Pancreas (tissue), 10 donors: Measurements from ENCODE around the gene ABI2. TPM values are rescaled to one million over a fixed set of nuclear protein-coding genes. Genes with fewer than 3 reads are reported as not detected.

Experiments used
- ATAC-seq, 4 donors: fragments of 200-7000 bp; cut with Tn5 transposase; one replicate each; pipeline versions ENCODE4 v1.8.0 to v1.9.1; 2020; ENCODE audit warnings: mild to moderate bottlenecking in 4 of 4, moderate library complexity in 4 of 4
- DNase-seq, 6 donors: peaks; one replicate each; pipeline ENCODE4 v3.0.0-alpha.2; 2020
- FAIRE-seq: peaks from 2 replicates; lab custom pipeline; 2012; peaks lifted over from hg19 to GRCh38; lab: Jason Lieb, UNC
- H3K27ac ChIP-seq, 4 donors: fragments of 200-600 bp; sonication (generic); 1 replicate in 3 of 4; 2 replicates in 1 of 4; pipeline versions ENCODE4 v1.5.0 to v1.8.0; 2020
- H3K27me3 ChIP-seq, 4 donors: fragments of 200-600 bp; one replicate each; pipeline ENCODE4 v1.8.0; 2021
- H3K36me3 ChIP-seq, 3 donors: fragments of 200-600 bp; sonication (generic) in 1 of 3; one replicate each; pipeline versions ENCODE4 v1.5.0 to v1.8.0; 2020 to 2021
- H3K4me1 ChIP-seq, 3 donors: fragments of 200-600 bp; one replicate each; pipeline ENCODE4 v1.8.0; 2021
- H3K4me3 ChIP-seq, 4 donors: fragments of 200-600 bp; sonication (generic) in 2 of 4; one replicate each; pipeline versions ENCODE4 v1.5.0 to v1.8.0; 2020 to 2021
- H3K9me3 ChIP-seq, 4 donors: fragments of 200-600 bp; one replicate each; pipeline ENCODE4 v1.8.0; 2021
- WGBS, 2 donors: extraction: QIAGEN DNeasy Blood & Tissue Kit; methylation state at CpG; one replicate each; pipeline ENCODE4 v1.1.7; 2013; 5-methylcytosine and 5-hydroxymethylcytosine counted together
- intact Hi-C, 3 donors: fragments of 100-400 bp; cut with DNase I; formaldehyde crosslinking; loops; one replicate each; pipeline versions ENCODE4 v1.11.1 to v1.14.2; 2022
- polyA plus RNA-seq, 2 donors: library from polyadenylated mRNA; stranded (reverse); fragments of 200-250 nt; gene quantifications; one replicate each; pipeline ENCODE4 v1.2.3, GENCODE V29; 2013
- total RNA-seq, 6 donors: library from RNA; stranded (reverse); fragmentation: NEBNext Ultra II Directional in 4 of 6; extraction: Animal tissue kit (Norgen Biotek cat#: 25700) in 4 of 6; gene quantifications; one replicate each; pipeline versions ENCODE4 v1.2.1 to v1.2.4, GENCODE V29; 2021 to 2023
- TF ChIP-seq, protein P1 (sequence below), 4 donors: fragments of 200-600 bp; sonication (generic) in 3 of 4; IDR thresholded peaks; one replicate each; pipeline versions ENCODE4 v1.5.0 to v1.8.0; 2021; ENCODE audit warnings: antibody characterized with exemption in 4 of 4
- donor health status: healthy with polysubstance abuse.
- donor health status: DM: no; HTN: no; CAD: no; lungs with moderate emphysema.
- donor health status: DM: no; HTN: no; CAD: no.
- donor health status: control.
- donor health status: control.
- donor health status: Bipolar disorder and iron deficiency.
- donor health status: DM: yes; HTN: yes; CAD: no.
- donor health status: DM: no; HTN: no; CAD: no.
- donor health status: DM: no; HTN: no; CAD: no.
- donor health status: DM: yes; HTN: yes; CAD: no.

ABI2 gene
- total and polyA plus RNA-seq, 8 donors = 4.9 to 27.9 (median 12.7) TPM

DNA sequence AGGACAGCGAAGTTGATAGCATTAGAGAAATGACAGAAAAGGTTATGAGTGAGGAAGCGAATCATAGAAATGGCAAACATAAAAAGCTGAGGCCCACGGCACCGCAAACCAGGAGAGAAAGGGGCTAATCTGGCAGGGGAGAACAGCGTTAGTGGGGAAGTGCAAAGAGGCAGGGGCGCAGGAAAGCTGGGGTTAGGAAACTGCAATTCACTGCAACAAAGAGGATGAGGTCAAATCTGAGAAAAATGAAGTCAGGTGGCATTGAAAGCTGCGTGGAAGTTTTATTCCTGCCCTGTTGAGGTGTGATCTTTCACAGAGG is 653 bp upstream of the ABI2 start:
- WGBS, 2 donors = 21 to 23% methylated on average over 7 of the region's 7 CpGs
- ATAC-seq = peak in 2 of 4 donors; percentile 20 to 25

DNA sequence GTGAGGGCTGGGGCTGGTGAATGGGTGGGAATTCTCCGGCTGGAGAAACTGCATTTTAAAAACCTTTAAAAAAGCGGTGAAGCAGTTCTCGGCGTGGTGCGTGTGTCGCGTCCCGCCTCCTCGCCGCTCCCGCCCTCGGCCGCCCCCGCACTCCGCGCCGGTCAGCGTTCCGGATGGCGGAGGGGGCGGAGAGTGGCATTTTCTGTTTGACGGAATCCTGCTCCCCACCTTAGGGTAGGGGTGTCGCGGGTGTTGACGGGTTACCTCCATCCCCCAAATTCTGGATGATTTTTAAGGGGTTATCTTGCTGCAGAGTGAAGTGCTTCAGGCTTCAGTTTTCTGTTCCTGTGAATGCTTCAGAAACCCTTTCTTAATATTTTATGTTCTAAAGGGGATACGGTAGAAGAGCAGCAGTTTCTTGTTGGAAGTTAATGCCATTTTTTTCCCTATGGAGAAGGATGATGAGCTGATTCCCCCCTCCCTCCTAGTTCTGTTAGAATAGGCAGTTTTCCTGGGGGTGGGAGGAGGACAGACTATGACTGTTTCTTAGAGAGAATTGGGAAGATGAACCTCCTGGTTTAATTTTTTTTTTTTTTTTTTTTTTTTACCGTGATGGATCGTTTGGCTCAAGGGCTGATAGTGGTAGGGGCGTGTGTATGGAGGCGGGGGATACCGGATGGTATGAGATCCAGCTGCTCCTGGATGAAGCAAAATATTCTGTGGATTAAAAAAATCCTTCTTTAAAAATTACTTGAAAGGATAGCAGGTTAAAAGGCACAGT is 756 bp downstream of the ABI2 start:
- Histone ChIP-seq H3K36me3 (no peaks in the 10 kb centered on the region), H3K27ac (peak overlapping the region in 3 of 4 donors; percentile 46 to 78 (median 73)), H3K27me3 (no peaks in the 10 kb centered on the region), H3K9me3 (no peaks in the 10 kb centered on the region), H3K4me1 (peaks cover 0 to 3% (median 0%) of the 10 kb centered on the region in 3 donors), H3K4me3 (peak overlapping the region; percentile 62 to 97 (median 90))
- DNase-seq (peak in 4 of 6 donors; percentile 14 to 66 (median 18)), ATAC-seq (peak; percentile 47 to 66 (median 60)), FAIRE-seq (no peak)
- intact Hi-C loops = no loop called here
- WGBS, 2 donors = 2% methylated on average over 31 of the region's 31 CpGs
- TF ChIP-seq, protein P1, sequence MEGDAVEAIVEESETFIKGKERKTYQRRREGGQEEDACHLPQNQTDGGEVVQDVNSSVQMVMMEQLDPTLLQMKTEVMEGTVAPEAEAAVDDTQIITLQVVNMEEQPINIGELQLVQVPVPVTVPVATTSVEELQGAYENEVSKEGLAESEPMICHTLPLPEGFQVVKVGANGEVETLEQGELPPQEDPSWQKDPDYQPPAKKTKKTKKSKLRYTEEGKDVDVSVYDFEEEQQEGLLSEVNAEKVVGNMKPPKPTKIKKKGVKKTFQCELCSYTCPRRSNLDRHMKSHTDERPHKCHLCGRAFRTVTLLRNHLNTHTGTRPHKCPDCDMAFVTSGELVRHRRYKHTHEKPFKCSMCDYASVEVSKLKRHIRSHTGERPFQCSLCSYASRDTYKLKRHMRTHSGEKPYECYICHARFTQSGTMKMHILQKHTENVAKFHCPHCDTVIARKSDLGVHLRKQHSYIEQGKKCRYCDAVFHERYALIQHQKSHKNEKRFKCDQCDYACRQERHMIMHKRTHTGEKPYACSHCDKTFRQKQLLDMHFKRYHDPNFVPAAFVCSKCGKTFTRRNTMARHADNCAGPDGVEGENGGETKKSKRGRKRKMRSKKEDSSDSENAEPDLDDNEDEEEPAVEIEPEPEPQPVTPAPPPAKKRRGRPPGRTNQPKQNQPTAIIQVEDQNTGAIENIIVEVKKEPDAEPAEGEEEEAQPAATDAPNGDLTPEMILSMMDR (IDR thresholded peaks at IDR 0.05) = no peak

More for the DNA sequence above, 653 bp upstream of the ABI2 start:
- no peak for FAIRE-seq
- peak overlapping the region; percentile 62 to 97 (median 90) for H3K4me3 ChIP-seq
- H3K27ac ChIP-seq = peak overlapping the region; percentile 41 to 78 (median 60)
- DNase-seq = no peak
- intact Hi-C loops = no loop called here
- H3K27me3 ChIP-seq = no peaks in the 10 kb centered on the region
- H3K4me1 ChIP-seq = peaks cover 0 to 3% (median 0%) of the 10 kb centered on the region in 3 donors
- H3K36me3 ChIP-seq = no peaks in the 10 kb centered on the region
- TF ChIP-seq, protein P1 (IDR thresholded peaks at IDR 0.05) = no peak
- no peaks in the 10 kb centered on the region for H3K9me3 ChIP-seq

DNA sequence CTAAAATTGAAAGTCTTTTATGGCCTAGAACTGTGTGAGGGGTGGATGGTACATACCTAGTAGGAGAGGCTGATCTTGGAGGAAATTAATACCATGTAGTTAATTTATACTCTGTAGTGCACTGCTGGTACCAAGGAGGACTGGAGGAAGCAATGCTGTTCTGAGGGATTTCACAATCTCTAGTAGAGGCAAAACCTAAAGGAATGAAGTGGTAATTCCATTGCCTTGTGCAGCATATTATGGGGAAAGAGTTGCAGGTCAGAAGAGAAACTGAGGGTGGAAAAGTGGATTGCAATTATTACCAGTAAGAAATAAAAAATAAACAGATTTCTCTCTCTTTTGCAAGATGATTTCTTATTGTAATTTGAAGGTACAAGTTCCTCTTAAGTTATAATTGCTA is 2.2 kb downstream of the ABI2 start:
- peaks cover 0 to 3% (median 0%) of the 10 kb centered on the region in 3 donors for H3K4me1 ChIP-seq
- no peak for FAIRE-seq
- H3K27me3 ChIP-seq = no peaks in the 10 kb centered on the region
- no peak for DNase-seq
- TF ChIP-seq, protein P1 (IDR thresholded peaks at IDR 0.05) = no peak
- no peak overlapping the region for H3K4me3 ChIP-seq
- H3K27ac ChIP-seq = no peak overlapping the region
- intact Hi-C loops = no loop called here
- no peaks in the 10 kb centered on the region for H3K36me3 ChIP-seq
- H3K9me3 ChIP-seq = no peaks in the 10 kb centered on the region
- no peak for ATAC-seq

DNA sequence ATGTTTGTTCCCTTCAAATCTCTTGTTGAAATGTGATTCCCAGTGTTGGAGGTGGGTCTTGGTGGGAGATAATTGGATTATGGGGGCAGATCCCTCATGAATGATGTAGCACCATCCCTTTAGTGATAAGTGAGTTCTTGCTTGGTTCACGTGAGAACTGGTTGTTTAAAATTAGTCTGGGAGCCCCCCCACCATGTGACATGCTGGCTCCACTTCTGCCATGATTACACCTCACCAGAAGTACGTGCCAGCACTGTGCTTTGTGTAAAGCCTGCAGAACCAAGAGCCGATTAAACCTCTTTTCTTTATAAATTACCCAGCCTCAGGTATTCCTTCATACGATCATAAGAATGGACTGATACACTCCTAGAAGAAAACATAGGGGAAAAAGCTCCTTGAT is 10.1 kb downstream of the ABI2 start:
- intact Hi-C loops = no loop called here
- 90 to 95% methylated on average over 4 of the region's 4 CpGs for WGBS, 2 donors

More for the DNA sequence above, 10.1 kb downstream of the ABI2 start:
- Histone ChIP-seq H3K4me1 (peaks cover 0 to 4% (median 0%) of the 10 kb centered on the region in 3 donors), H3K27me3 (no peaks in the 10 kb centered on the region), H3K36me3 (no peaks in the 10 kb centered on the region), H3K4me3 (no peak overlapping the region), H3K9me3 (no peaks in the 10 kb centered on the region), H3K27ac (no peak overlapping the region)
- no peak for ATAC-seq
- DNase-seq = no peak
- FAIRE-seq = no peak
- TF ChIP-seq, protein P1 (IDR thresholded peaks at IDR 0.05) = no peak
